Prostate gland (tissue), 2 donors: ENCODE results near the gene ATL3.

ENCODE experiments used
- POLR2A ChIP-seq: fragments of 450-650 bp; IDR thresholded peaks from one replicate; pipeline ENCODE4 v1.6.1; 2016; ENCODE audit warnings: antibody characterized with exemption, mild to moderate bottlenecking
- POLR2AphosphoS5 ChIP-seq: sonication (generic); formaldehyde crosslinking; IDR thresholded peaks from one replicate; pipeline ENCODE4 v1.6.1; 2017; ENCODE audit warnings: antibody characterized with exemption
- TF ChIP-seq, protein P1 (sequence below), 4 experiments: fragments of 200-600 bp in 2 of 4; fragments of 450-650 bp in 2 of 4; sonication (generic) in 2 of 4; IDR thresholded peaks; 1 replicate in 3 of 4; 2 replicates in 1 of 4; pipeline ENCODE4 v1.5.1; 2016 to 2019; ENCODE audit warnings: antibody characterized with exemption in 4 of 4, mild to moderate bottlenecking in 2 of 4, moderate library complexity in 2 of 4

DNA sequence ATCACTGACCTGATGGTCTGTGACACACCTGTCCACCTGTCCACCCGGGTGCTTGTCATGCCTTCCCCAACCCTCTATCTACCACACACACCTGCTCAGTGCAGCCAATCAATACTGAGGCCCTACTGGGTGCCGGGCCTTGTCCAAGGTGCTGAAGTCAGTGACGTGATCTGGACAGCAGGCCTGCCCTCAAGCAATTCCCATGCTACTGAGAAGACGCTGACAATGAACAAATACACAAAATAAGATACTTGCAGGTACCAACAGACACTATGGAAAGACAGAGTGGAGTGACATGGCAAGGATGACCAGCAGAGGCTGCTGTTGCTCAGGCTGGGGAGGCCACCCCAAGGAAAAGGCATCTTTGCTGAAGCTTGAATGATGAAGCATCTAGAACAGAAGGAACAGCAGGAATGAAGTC, 78.2 kb downstream of the ATL3 start:
- TF ChIP-seq, protein P1, sequence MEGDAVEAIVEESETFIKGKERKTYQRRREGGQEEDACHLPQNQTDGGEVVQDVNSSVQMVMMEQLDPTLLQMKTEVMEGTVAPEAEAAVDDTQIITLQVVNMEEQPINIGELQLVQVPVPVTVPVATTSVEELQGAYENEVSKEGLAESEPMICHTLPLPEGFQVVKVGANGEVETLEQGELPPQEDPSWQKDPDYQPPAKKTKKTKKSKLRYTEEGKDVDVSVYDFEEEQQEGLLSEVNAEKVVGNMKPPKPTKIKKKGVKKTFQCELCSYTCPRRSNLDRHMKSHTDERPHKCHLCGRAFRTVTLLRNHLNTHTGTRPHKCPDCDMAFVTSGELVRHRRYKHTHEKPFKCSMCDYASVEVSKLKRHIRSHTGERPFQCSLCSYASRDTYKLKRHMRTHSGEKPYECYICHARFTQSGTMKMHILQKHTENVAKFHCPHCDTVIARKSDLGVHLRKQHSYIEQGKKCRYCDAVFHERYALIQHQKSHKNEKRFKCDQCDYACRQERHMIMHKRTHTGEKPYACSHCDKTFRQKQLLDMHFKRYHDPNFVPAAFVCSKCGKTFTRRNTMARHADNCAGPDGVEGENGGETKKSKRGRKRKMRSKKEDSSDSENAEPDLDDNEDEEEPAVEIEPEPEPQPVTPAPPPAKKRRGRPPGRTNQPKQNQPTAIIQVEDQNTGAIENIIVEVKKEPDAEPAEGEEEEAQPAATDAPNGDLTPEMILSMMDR (IDR thresholded peaks at IDR 0.05): peak in 3 of 4 experiments; percentile 27 to 46 (median 28)
- TF ChIP-seq POLR2AphosphoS5: no peak
- TF ChIP-seq POLR2A: no peak
